Kidney tubule cell (primary cell): ENCODE results near the gene SORBS2.

ENCODE experiments used
- DNase-seq: peaks from one replicate; pipeline ENCODE4 v3.0.0-alpha.2; 2018; ENCODE audit warnings: low spot score

SORBS2 gene

DNA sequence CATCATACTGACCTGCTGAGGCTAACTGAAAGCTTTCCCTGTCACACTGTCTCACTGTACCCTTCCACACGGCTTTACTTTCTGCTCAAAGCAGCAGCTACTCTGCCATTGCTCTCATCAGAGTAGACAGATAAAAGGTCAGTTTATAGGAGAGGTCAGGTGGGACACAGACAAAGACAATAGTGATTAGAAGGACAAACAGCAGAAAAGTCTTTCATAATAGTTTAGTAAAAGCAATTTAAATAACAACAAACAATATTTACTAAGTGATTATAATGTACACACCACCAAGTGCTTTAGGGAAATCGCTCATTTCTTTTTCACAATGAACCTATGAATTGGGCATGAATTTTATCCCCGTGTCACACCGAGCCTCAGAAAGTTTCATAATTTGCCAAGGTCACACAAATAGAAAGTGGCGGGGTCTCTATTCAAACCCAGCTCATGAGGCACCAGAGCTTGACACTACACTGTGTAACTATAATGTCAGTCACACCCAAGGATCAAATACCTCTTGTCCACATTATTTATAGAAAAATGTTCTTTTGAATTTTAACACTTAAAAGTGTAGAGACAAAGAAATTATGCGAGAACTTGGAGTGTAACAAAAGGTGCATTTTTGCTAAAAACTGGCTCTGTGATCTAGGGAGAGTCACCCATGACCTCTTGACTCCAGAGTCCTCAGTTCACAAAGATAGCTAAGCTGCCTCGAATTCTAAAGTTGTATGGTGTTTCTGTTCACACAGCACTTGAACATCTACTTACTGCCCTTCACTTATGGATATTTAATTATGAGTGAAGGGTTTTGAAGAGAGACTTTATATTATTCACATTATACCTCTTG is 24.5 kb upstream of the SORBS2 start:
- no peak for DNase-seq

DNA sequence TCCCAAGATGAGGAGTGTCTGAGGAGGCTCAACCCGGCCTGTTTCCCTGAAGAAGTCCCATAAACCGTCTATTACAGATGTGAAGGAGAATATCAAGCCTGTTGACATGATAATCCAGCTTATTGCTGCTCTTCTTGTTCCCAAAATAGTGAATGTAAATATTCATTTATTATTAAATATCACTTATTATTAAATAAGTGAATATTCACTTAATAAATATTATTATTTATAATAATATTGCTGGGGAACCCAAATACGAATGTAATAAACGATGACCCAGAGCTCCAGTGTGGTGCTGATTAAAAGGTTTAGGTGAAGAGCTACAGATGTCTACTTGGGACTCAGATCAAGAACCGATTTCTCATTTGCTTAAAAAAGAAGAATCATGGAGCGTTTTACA is 23.8 kb upstream of the SORBS2 start:
- no peak for DNase-seq

DNA sequence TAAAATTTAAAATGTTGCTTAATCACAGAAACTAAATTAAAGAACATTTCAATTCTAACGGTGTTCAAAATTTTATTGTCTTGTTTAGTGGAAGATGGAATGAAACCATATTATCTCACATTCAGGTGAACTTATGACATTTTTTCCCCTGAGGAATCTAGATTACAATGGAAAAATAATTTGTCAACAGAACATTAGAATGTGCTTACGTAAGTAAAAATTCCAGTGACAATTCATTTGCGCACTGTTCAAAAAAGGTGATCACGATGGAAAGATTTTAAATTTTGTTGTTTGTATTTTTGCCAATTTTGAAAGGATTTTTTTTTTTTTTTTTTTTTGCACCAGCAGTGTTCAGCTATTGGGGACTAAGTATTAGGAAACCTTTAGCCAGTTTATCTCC is 23.3 kb upstream of the SORBS2 start:
- no peak for DNase-seq

DNA sequence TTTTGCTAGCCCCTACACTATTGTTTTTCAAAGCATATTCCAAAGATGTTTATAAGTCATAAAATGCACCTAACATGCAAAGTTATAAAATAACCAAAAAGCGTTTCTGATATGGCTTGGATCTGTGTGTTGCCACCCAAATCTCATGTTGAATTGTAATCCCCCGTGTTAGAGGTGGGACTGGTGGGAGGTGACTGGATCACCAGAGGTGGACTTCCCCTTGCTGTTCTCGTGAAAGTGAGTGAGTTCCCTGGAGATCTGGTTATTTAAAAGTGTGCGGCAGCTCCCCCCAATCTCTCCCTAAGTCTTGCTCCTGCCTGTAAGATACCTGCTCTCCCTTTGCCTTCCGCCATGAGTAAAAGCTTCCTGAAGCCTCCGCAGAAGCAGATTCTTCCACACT is 22.8 kb upstream of the SORBS2 start:
- DNase-seq, result no peak

DNA sequence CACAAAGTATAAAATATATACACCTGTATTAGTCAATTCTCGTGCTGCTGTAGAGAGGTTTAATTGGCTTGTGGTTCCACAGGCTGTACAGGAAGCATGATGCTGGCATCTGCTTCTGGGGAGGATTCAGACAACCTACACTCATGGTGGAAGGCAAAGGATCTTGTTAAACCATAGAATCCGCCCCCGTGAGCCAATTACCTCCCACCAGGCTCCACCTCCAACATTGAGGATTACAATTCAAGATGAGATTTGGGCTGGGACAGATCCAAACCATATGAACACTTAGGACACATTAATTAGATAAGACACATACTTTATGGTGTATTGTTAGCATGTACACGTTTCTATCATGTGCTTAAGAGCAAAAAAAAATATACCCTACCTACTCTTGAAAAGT is 22.1 kb upstream of the SORBS2 start:
- DNase-seq, result no peak

DNA sequence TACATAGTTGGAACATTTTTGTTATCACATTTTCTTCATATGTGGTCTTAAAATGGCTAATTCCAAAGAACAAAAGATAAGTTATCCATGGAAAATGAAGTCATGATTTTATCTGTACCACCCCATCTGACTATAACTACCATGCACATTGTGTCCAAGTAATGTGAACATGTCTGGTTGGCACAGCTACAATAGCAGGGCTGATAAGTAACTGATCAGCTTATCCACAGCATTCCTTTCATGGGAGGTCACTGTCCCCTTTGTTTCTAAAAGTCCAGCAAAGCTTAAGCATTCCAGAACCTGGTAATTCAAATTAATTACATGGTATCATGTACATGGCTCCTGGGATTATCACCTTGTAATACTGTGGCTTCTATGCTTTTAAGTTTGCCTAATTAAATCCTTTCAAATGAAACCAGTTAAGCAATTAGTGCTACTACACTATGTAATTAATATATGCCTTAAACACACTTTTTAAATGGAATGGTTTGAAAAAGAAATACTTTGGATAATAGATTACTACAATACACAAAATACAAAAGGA is 21.1 kb upstream of the SORBS2 start:
- peak; percentile 97 for DNase-seq

DNA sequence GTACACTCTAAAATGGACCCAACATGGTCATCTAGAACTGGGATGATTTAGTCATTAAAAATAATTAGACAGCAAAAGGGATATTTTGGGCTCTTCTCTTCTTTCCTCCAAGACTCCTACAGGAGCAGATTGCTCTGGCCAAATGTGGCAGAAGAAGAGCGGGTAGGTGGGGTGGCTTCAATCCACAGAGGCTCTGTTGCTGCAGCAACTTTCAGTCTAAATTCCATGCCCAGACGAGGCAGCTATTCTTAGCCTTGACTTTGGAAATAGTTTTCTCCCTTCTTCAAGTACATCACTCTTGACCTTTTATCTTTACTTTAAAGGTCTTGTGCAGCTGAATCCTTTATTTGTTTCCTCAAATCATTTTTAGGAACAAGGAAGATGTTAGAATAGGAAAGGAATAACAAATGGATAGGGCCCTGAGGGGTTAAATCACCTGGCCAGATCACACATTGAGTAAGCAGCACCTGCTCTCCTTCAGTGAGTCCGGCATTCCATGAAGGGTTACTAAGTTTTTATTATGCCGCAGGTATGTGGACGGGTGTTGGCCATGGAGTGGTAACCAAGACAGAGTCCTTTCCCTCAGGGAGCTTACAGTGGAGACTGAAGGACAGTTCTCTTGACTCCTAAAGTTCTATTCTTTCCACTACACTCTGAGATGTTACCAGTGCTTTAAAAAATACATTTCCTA is 19.3 kb upstream of the SORBS2 start:
- peak; percentile 91 for DNase-seq

DNA sequence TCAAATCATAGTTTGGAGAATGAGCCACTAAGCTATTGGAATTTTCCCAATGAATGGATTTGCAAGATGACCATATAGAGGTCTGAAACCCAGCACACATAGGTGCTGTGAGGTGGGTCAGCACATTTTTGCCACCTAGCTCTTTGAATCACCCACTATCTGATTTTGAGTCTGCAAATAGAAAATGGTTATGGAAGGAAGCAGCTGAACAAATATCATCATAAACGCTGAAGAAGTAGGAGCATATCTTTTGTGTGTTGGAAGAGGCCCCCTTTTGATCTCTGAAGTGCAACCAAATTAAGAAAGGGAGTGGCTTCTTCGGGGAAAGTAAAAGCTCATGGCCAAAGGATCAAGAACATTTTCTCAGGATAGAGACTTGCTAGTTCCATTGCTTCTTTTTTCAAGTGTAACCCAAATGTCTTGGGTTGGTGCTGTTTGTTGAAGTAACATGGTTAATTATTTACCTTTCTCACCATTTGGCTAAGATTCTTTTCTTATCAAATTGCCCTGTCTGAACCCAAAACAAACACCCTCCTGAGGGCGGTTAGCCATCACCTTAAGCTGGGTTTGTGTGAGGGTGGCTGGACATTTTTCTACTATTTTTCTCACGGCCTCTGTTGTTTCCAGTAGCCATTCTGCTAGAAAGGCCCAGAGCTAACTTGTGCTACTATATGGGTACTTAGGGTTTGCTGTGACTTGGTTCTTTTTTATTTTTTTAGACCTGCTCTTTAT is 18.4 kb upstream of the SORBS2 start:
- no peak for DNase-seq

DNA sequence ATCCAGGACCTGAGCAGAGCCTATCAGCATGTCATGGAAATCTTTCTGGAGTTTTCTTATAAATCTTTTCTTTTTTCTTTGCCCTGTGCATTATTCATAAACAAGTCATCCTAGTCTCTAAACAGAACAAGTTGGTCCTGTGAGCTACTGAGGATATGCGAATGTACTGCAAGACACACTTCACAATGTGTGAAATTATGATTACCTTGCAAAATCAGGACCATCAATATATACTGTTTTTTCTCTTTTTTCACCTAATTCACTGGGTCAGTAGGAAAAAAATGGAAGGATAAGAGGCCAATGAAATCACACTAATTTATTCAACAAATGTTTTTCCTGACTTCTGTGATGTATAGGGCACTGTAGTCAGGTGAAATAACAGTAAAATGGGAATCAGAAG is 14.4 kb upstream of the SORBS2 start:
- no peak for DNase-seq

DNA sequence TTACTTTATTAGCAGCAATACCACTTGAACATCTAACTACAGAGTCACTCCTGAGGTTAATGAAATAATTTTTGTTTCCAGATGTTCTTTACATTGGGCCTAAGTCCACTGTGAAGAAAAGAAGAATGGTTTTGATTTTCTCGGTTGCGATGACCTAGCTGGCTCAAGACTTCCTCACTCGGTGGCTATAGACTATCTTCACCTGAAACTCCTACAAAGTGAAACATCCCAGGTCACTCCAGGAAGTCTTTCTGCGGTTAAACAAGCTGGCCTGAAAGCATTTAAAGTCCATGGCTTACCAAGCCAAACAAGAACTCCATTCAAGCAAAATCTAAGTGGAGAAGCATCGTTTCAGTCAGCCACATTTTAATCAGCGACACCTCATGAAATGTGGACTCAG is 13.7 kb upstream of the SORBS2 start:
- no peak for DNase-seq

DNA sequence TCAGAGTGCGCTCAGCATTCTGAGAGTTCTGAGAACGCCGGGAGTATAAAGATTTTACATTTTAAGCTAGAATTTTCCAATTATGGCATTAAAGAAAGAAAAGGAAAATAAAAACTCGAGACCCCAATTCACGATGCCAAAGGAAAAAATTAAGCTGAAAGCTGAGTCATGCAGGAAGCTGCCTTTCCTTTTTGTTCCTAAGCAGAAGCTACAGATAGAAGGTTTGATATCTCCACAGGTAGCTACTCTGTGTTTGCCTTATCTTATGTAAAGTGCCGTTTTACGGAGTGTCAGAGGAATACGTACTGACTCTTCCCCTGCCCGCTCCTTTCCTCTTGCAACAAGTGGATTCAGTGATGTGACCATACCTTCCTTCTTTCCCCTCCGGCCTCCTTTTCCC is 10.8 kb upstream of the SORBS2 start:
- no peak for DNase-seq

DNA sequence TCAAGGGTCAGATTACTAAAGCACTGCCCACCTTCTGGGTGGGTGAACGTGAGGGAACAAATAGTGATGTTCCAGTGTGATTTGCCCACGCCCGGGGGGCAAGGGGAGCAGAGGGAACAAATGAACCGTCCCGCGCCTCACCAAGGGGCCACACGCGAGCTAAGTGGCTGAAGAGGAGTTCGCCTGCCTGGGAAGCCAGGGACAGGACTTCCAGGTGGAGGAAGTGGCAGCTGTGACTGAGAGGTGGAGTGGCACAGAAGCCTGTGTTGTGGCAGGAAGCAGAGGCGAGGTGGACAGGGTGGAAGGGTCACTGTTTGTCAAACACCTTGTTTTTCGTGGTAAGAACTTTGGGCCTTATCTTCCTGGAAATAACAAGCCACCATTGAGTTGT is 9.0 kb upstream of the SORBS2 start:
- DNase-seq, result no peak

DNA sequence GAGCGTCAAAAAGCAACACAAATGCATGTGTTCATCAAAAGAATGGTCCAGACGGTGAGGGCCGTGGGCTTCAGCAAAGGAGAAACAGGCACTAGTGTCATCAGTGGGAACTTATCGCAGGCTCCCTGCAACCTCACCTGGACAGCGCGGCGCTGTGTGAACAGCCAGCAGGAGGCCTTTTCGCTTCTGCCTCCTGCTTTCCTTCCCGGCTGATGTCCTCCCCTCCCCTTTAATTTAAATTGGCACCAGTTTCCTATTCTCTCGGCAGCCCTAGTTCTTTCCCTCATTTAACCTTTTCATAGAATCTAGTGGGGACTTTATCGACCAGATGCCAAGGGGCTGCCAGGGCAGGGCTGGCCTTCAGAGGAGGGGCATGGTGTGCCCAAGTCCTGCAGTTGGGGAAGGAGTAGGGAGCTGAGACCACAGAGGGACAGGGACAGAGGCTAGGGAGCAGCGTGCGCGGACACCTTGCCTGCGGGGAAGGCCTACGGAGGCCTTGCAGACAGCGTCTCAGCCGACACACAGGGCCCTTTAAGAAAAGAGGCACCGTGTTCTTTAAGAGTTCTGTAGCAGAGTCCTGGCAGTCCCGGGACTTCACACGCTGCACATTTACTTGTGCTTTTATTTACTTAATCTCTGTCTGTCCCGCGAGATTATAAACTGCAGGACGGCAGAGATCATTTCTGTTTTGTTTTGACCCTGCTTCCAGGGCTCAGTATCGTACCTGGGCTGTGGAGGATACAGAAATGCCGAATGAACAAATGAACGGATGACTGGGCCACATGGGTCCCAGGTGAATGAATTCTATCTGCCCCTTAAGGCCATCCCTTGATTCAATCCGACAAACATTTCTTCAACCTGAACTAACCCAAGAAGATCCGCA is 8.4 kb upstream of the SORBS2 start:
- DNase-seq, result no peak

DNA sequence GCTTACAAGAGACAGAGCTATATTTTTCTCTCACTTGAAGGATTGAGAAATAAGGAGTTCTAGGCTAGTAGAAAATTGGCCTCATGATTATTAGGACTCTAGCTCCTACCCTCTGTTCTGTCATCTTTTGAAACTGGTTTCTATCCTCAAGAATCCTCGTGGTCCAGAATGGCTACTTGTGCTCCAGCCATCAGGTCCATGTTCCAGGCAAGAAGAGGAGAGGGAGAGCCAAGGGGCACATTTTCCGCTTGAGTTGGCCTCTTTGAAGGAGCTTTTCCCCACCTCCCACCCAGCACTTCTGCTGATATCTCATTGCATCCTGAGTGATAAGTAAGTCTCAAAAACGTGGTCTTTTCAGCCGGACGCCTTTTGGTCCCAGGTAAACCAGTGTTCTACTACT is 7.2 kb upstream of the SORBS2 start:
- DNase-seq, result no peak

DNA sequence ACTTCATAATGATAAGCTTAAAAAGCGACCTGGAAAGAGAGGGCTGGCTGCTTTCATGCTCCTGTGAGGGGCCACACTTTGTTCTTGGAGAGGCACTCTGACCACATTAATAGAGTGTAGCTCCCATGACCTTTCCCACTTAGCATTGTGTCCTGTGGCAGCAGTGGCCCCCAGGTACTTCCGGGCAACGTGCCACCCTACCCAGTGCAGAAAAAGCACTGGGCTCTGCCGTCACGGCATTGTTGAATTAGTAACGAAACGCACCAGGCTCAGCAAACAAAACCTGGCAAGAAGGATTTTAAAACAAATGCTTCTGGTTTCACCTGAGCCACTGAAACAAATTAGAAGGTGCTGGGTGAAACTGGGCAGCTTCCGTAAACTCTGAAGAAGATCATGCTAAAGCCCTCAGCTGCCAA is 5.4 kb upstream of the SORBS2 start:
- peak; percentile 72 for DNase-seq

DNA sequence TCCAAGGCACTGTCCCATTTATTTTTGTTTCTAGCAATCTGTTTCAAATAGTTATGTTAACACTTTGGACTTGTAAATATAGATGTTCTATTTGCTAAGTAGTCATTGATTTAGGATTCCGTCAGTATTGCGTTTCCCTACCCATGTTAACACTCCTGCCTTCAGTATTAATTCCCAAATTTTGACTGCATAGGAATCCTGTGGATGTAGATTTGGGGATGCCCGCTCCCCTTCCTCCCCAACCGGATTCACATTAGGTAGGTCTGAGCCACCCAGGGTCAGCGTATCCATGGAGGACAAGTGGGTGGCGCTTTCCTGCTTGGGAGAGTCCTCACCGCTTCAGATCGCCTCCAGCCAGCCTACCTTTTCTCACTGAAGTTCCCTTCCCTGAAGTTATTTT is 1.1 kb upstream of the SORBS2 start:
- DNase-seq, result no peak

DNA sequence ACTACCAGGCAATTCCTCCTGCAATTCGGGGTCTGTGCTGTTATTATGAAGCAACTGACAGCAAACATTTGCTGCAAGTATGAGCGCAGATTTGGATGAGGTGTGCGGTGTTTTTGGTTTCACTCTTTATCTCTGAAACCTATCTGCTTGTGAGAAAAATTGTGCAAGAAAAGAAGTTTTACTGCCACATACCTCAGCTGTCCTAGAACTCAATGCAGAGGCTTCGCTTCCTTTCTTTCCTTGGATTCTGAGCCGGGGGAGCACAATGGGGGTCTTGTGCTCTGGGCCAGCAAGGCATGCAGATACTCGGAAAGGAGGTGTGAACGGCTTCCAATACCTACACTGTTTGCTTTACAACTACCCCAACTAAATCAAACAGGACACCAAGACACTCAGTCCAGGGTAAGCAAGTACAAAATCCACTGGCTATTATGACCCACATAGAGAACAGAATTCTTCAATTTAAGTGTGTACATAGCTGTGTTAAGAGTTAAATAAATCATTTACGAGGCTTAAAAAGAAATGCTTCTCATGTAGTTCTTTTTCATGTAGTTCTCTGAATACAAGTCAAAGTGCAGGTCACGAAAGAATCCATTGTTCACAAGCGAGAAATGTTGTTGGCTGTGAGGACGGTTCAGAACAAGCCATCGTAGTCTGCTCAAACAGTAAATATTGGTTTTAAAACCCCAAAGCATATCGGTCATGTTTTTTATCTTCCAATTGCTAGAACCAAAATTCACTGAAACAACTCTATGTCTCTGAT is 1.1 kb downstream of the SORBS2 start:
- DNase-seq, result peak; percentile 42

DNA sequence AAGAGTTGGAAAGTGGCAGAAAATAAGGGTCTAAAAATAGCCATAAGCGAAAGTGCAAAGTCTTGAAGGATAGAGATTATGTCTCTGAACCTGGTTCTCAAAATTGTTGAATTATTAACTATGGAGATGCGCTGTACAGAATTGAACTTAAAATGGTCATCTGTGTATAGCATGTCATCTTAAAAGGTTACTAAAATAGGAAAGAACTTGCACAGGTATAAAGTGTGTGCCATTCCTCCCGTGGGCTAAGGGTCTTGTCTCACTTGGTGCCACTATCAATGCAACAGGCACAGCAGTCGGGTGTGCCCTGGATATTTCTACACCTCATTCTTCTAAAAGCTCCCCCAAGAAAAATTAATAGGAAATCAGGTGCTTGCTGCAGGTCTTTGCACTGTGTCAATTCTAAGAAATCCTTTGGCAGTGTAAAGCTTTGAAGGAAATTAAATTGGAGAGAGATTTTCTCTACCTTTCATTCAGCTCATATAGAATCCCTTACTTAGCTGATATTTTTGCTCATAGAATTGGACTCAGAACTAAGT is 2.4 kb downstream of the SORBS2 start:
- no peak for DNase-seq

DNA sequence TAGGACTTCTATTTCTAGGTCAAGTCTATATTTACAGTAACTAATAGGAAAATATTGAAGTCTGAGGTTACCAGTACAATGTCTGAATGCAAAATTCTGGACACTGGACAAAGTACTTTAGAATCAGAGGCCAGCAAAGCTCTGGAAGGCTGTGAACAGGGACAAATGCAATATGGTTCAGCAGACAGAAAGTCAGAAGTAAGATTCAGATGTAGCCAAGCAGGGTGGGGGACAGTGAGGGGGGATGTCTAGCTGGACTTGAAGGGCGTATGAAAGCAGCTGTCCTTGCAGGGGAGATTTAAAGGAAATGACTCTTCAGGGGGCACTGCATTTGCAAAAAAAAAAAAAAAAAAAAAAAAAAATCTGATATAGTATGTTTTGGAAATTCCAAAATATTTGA is 2.9 kb downstream of the SORBS2 start:
- no peak for DNase-seq

DNA sequence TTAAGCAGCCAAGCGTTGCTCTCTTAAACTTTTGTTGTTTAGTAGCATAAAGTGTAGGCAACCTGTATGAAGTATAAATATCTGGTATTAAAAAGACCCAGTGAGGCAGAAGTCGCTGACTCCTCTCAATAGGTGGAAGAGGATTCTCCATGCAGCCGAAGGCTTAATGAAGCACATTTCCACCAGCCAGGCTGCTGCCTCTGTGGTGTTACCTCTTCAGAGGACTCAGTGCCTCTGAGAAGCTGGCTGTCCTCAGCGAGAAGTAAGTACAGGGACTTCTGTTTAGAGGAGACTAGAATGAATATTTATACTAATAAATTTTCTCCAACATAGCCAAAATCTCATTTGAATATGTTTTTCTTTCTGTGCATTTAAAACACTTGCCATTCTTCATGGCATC is 6.0 kb downstream of the SORBS2 start:
- DNase-seq, result no peak
